Ovary (tissue), 3 donors: ENCODE measurements around the gene ST7.

ENCODE experiments used
- CTCF ChIP-seq, 3 donors: fragments of 450-650 bp in 2 of 3; fragments of 200-600 bp in 1 of 3; IDR thresholded peaks; one replicate each; pipeline versions ENCODE4 v1.5.1 to v1.8.0; 2016 to 2022; ENCODE audit warnings: antibody characterized with exemption in 3 of 3, mild to moderate bottlenecking in 1 of 3
- EP300 ChIP-seq: sonication (generic); formaldehyde crosslinking; IDR thresholded peaks from one replicate; pipeline ENCODE4 v1.6.1; 2017; ENCODE audit warnings: antibody characterized with exemption
- POLR2A ChIP-seq: fragments of 450-650 bp; IDR thresholded peaks from one replicate; pipeline ENCODE4 v1.6.1; 2017; ENCODE audit warnings: antibody characterized with exemption, mild to moderate bottlenecking, moderate library complexity
- donor health status: DM: no; HTN: no; CAD: no.

- TF ChIP-seq CTCF (IDR thresholded peaks at IDR 0.05) (no peak), POLR2A (no peak), EP300 (no peak)
Measured at GRCh38 chr7:117231047-117231359, 277.7 kb downstream of the ST7 start.
